Spleen (tissue), 11 donors: ENCODE data around the gene ST6GALNAC5. TPM values are rescaled to one million over a fixed set of nuclear protein-coding genes. Genes with fewer than 3 reads are reported as not detected.

ENCODE experiments used
- DNase-seq: peaks from one replicate; pipeline ENCODE4 v3.0.0-alpha.2; 2020
- H3K27ac ChIP-seq, 8 donors: fragments of 200-600 bp; sonication (generic) in 7 of 8; 1 replicate in 4 of 8; 2 replicates in 4 of 8; pipeline versions ENCODE4 v1.5.0 to v1.8.0; 2016 to 2021; ENCODE audit warnings: inconsistent platforms in 4 of 8, mild to moderate bottlenecking in 4 of 8, moderate library complexity in 1 of 8
- H3K27me3 ChIP-seq, 7 donors: fragments of 200-600 bp; sonication (generic) in 6 of 7; replicated peaks in 1 of 7; 1 replicate in 4 of 7; 2 replicates in 3 of 7; pipeline versions ENCODE4 v1.5.0 to v1.8.0; 2016 to 2021; ENCODE audit warnings: inconsistent platforms in 3 of 7, mild to moderate bottlenecking in 1 of 7
- H3K36me3 ChIP-seq, 6 donors: fragments of 200-600 bp; sonication (generic) in 5 of 6; 1 replicate in 4 of 6; 2 replicates in 2 of 6; pipeline versions ENCODE4 v1.5.0 to v1.8.0; 2016 to 2021; ENCODE audit warnings: inconsistent platforms in 2 of 6
- H3K4me1 ChIP-seq, 6 donors: fragments of 200-600 bp; sonication (generic) in 5 of 6; 1 replicate in 3 of 6; 2 replicates in 3 of 6; pipeline versions ENCODE4 v1.5.0 to v1.8.0; 2016 to 2021; ENCODE audit warnings: inconsistent platforms in 3 of 6
- H3K4me3 ChIP-seq, 8 donors: fragments of 200-600 bp; sonication (generic) in 7 of 8; 1 replicate in 4 of 8; 2 replicates in 4 of 8; pipeline versions ENCODE4 v1.5.0 to v1.8.0; 2016 to 2021; ENCODE audit warnings: inconsistent platforms in 4 of 8, mild to moderate bottlenecking in 4 of 8, moderate library complexity in 2 of 8
- H3K9me3 ChIP-seq, 8 donors: fragments of 200-600 bp; sonication (generic) in 7 of 8; 1 replicate in 4 of 8; 2 replicates in 4 of 8; pipeline versions ENCODE4 v1.5.0 to v1.8.0; 2016 to 2021; ENCODE audit warnings: inconsistent platforms in 4 of 8
- POLR2A ChIP-seq, 3 donors: fragments of 450-650 bp; IDR thresholded peaks; one replicate each; pipeline ENCODE4 v1.5.1; 2017; ENCODE audit warnings: antibody characterized with exemption in 3 of 3, mild to moderate bottlenecking in 1 of 3
- POLR2AphosphoS5 ChIP-seq, 3 donors: sonication (generic); formaldehyde crosslinking; IDR thresholded peaks; one replicate each; pipeline ENCODE4 v1.5.1; 2017; ENCODE audit warnings: antibody characterized with exemption in 3 of 3
- WGBS, 5 donors: extraction: QIAGEN DNeasy Blood & Tissue Kit in 3 of 5; methylation state at CpG; one replicate each; pipeline versions ENCODE4 v1.1.5 to v1.1.7; 2013 to 2018; 5-methylcytosine and 5-hydroxymethylcytosine counted together
- intact Hi-C: fragments of 100-400 bp; cut with DNase I; formaldehyde crosslinking; loops from one replicate; pipeline ENCODE4 v1.15.0; 2023; ENCODE audit warnings: low total_unique reads
- polyA plus RNA-seq, 3 donors: library from polyadenylated mRNA; stranded (reverse); fragments of 200-250 nt; gene quantifications; one replicate each; pipeline ENCODE4 v1.2.1, GENCODE V29; 2013
- total RNA-seq, 7 donors: library from RNA; depleted of rRNA in 3 of 7; stranded (reverse); fragments of >200 nt in 3 of 7; fragmentation: NEBNext Ultra II Directional in 4 of 7; extraction: Animal tissue kit (Norgen Biotek cat#: 25700) in 4 of 7; gene quantifications; one replicate each; pipeline versions ENCODE4 v1.1.0 to v1.2.1, GENCODE V29; 2016 to 2021
- TF ChIP-seq, protein P1 (sequence below), 11 experiments: fragments of 200-600 bp in 7 of 11; fragments of 450-650 bp in 4 of 11; sonication (generic) in 4 of 11; IDR thresholded peaks in 8 of 11; conservative IDR thresholded peaks in 3 of 11; 1 replicate in 7 of 11; 2 replicates in 4 of 11; pipeline versions ENCODE4 v1.4.0 to v1.8.0; 2016 to 2021; ENCODE audit warnings: antibody characterized with exemption in 11 of 11, inconsistent platforms in 4 of 11, mild to moderate bottlenecking in 1 of 11
- donor health status: healthy with polysubstance abuse.
- donor health status: DM: no; HTN: no; CAD: no; lungs with moderate emphysema.
- donor health status: DM: no; HTN: no; CAD: no.
- donor health status: Bipolar disorder and iron deficiency.
- donor health status: healthy.
- donor health status: DM: no; HTN: no; CAD: no.
- donor health status: DM: yes; HTN: yes; CAD: no.

The ST6GALNAC5 gene
- total and polyA plus RNA-seq, 10 donors, result 0.15 to 2.3 (median 1.6) TPM

GRCh38 chr1:76857138-76857537 lies 10.1 kb upstream of the ST6GALNAC5 start:
- intact Hi-C loops, result no loop called here
- Histone ChIP-seq H3K9me3 (no peaks in the 10 kb centered on the region), H3K4me1 (no peaks in the 10 kb centered on the region), H3K4me3 (no peak overlapping the region), H3K27me3 (no peaks in the 10 kb centered on the region), H3K27ac (no peak overlapping the region), H3K36me3 (no peaks in the 10 kb centered on the region)
- 75 to 89% (median 83%) methylated on average over 5 of the region's 5 CpGs for WGBS, 5 donors
- no peak for DNase-seq
- TF ChIP-seq, protein P1, sequence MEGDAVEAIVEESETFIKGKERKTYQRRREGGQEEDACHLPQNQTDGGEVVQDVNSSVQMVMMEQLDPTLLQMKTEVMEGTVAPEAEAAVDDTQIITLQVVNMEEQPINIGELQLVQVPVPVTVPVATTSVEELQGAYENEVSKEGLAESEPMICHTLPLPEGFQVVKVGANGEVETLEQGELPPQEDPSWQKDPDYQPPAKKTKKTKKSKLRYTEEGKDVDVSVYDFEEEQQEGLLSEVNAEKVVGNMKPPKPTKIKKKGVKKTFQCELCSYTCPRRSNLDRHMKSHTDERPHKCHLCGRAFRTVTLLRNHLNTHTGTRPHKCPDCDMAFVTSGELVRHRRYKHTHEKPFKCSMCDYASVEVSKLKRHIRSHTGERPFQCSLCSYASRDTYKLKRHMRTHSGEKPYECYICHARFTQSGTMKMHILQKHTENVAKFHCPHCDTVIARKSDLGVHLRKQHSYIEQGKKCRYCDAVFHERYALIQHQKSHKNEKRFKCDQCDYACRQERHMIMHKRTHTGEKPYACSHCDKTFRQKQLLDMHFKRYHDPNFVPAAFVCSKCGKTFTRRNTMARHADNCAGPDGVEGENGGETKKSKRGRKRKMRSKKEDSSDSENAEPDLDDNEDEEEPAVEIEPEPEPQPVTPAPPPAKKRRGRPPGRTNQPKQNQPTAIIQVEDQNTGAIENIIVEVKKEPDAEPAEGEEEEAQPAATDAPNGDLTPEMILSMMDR (IDR thresholded peaks at IDR 0.05 in 8 of 11, conservative IDR thresholded peaks at IDR 0.05 in 3 of 11), result no peak
- TF ChIP-seq POLR2AphosphoS5 (IDR thresholded peaks at IDR 0.05) (no peak), POLR2A (IDR thresholded peaks at IDR 0.05) (no peak)

DNA sequence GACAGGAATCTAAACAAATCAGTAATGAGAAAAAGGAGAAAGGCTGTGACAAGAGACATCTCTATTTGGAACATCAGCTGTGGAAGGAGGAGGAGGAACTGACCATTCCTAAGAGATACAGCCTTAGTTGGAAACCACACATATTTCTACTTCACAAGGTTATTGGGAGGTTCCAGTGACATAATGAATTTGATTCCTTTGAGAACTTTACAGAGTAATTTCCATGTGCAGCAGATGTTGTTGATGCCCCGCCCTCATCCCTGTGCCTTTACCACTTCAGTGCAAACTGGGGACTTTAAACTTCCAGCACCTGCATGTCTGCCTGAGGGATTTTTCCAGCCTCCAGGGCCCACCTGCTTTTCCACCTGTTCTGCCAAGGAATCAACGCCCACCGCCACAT lies 9.3 kb upstream of the ST6GALNAC5 start:
- intact Hi-C loops, result no loop called here
- Histone ChIP-seq H3K27me3 (peaks cover 0 to 4% (median 0%) of the 10 kb centered on the region in 7 donors), H3K36me3 (no peaks in the 10 kb centered on the region), H3K4me1 (no peaks in the 10 kb centered on the region), H3K4me3 (no peak overlapping the region), H3K9me3 (no peaks in the 10 kb centered on the region), H3K27ac (no peak overlapping the region)
- 89 to 98% (median 91%) methylated on average over 3 of the region's 3 CpGs for WGBS, 5 donors
- DNase-seq, result no peak
- TF ChIP-seq, protein P1 (IDR thresholded peaks at IDR 0.05 in 8 of 11, conservative IDR thresholded peaks at IDR 0.05 in 3 of 11), result no peak
- TF ChIP-seq POLR2A (IDR thresholded peaks at IDR 0.05) (no peak), POLR2AphosphoS5 (IDR thresholded peaks at IDR 0.05) (no peak)

DNA sequence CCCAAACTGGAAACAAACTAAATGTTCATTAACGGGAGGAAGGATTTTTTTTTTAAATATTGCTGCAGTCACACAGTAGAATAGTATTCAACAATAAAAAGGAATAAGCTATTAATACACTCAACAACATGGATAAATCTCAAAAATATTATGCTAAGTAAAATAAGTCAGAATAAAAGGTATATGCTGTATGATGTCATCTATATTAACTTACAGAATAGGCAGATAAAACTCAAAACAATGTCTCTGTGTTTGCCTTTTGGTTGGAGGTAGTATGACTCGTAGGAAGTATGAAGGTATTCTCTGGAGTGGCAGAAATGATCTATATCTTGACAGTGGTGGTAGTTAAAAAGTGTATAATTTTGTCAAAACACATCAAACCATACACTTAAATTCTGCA lies 6.1 kb upstream of the ST6GALNAC5 start:
- no peaks in the 10 kb centered on the region for H3K4me1 ChIP-seq
- intact Hi-C loops, result no loop called here
- no peak for DNase-seq
- H3K36me3 ChIP-seq, result no peaks in the 10 kb centered on the region
- H3K27me3 ChIP-seq, result peaks cover 0 to 21% (median 7%) of the 10 kb centered on the region in 7 donors
- WGBS, 5 donors, result 81 to 89% (median 84%) methylated on average over 2 of the region's 2 CpGs
- H3K27ac ChIP-seq, result no peak overlapping the region
- no peaks in the 10 kb centered on the region for H3K9me3 ChIP-seq
- no peak overlapping the region for H3K4me3 ChIP-seq
- TF ChIP-seq POLR2A (IDR thresholded peaks at IDR 0.05) (no peak), POLR2AphosphoS5 (IDR thresholded peaks at IDR 0.05) (no peak)
- TF ChIP-seq, protein P1 (IDR thresholded peaks at IDR 0.05 in 8 of 11, conservative IDR thresholded peaks at IDR 0.05 in 3 of 11), result no peak

GRCh38 chr1:76862447-76862846 lies 4.8 kb upstream of the ST6GALNAC5 start:
- Histone ChIP-seq H3K36me3 (no peaks in the 10 kb centered on the region), H3K4me3 (no peak overlapping the region), H3K9me3 (no peaks in the 10 kb centered on the region), H3K27me3 (peaks cover 0 to 34% (median 18%) of the 10 kb centered on the region in 7 donors), H3K27ac (no peak overlapping the region), H3K4me1 (peaks cover 0 to 8% (median 5%) of the 10 kb centered on the region in 6 donors)
- intact Hi-C loops, result no loop called here
- no peak for DNase-seq
- TF ChIP-seq POLR2A (IDR thresholded peaks at IDR 0.05), result no peak
- TF ChIP-seq, protein P1 (IDR thresholded peaks at IDR 0.05 in 8 of 11, conservative IDR thresholded peaks at IDR 0.05 in 3 of 11), result no peak
- TF ChIP-seq POLR2AphosphoS5 (IDR thresholded peaks at IDR 0.05), result no peak
